ENCODE data around the gene ASTN1.
"Not testable (repeated sequence)": the region's sequence is repeated elsewhere in the genome, so short reads cannot be mapped to it uniquely, and the experiment has no call there.

Gene ASTN1

GRCh38 chr1:177103005-177103852, 61.3 kb downstream of the ASTN1 start:
- no peak for DNase-seq

GRCh38 chr1:177092001-177092400, 72.5 kb downstream of the ASTN1 start:
- no peak for DNase-seq

- DNase-seq = no peak
These were observed 73.5 kb downstream of the ASTN1 start for GRCh38 chr1:177091040-177091439.

- DNase-seq = no peak
These were observed 75.5 kb downstream of the ASTN1 start for GRCh38 chr1:177088966-177089365.

GRCh38 chr1:177082855-177083693, 81.4 kb downstream of the ASTN1 start:
- DNase-seq = no peak

- DNase-seq = no peak
These were observed 83.9 kb downstream of the ASTN1 start for GRCh38 chr1:177080564-177080963.

- DNase-seq = no peak
These were observed 86.6 kb downstream of the ASTN1 start for GRCh38 chr1:177077734-177078499.

GRCh38 chr1:177077006-177077405, 87.5 kb downstream of the ASTN1 start:
- no peak for DNase-seq

GRCh38 chr1:177074811-177075210, 89.7 kb downstream of the ASTN1 start:
- not testable (repeated sequence) for DNase-seq

- DNase-seq = no peak
These were observed 95.0 kb downstream of the ASTN1 start for GRCh38 chr1:177069490-177069889.

GRCh38 chr1:177067752-177068410, 96.6 kb downstream of the ASTN1 start:
- DNase-seq = no peak

GRCh38 chr1:177065430-177065829, 99.1 kb downstream of the ASTN1 start:
- no peak for DNase-seq

- DNase-seq = no peak
These were observed 100.9 kb downstream of the ASTN1 start for GRCh38 chr1:177063648-177064047.

GRCh38 chr1:177054542-177054941, 110.0 kb downstream of the ASTN1 start:
- DNase-seq = no peak

- DNase-seq = no peak
These were observed 110.9 kb downstream of the ASTN1 start for GRCh38 chr1:177053648-177054047.

- no peak for DNase-seq
These were observed 116.0 kb downstream of the ASTN1 start for GRCh38 chr1:177048314-177049069.

GRCh38 chr1:177045151-177045550, 119.4 kb downstream of the ASTN1 start:
- no peak for DNase-seq

GRCh38 chr1:177044390-177044789, 120.1 kb downstream of the ASTN1 start:
- DNase-seq = no peak

- DNase-seq = no peak
These were observed 120.9 kb downstream of the ASTN1 start for GRCh38 chr1:177043597-177043996.

- DNase-seq = no peak
These were observed 128.9 kb downstream of the ASTN1 start for GRCh38 chr1:177035586-177035985.

GRCh38 chr1:177033628-177034027, 130.9 kb downstream of the ASTN1 start:
- DNase-seq = no peak

- no peak for DNase-seq
These were observed 132.1 kb downstream of the ASTN1 start for GRCh38 chr1:177032434-177032833.

Measured in KG1 (cell line).